ENCODE results near the gene ZNF135.

Gene ZNF135

DNA sequence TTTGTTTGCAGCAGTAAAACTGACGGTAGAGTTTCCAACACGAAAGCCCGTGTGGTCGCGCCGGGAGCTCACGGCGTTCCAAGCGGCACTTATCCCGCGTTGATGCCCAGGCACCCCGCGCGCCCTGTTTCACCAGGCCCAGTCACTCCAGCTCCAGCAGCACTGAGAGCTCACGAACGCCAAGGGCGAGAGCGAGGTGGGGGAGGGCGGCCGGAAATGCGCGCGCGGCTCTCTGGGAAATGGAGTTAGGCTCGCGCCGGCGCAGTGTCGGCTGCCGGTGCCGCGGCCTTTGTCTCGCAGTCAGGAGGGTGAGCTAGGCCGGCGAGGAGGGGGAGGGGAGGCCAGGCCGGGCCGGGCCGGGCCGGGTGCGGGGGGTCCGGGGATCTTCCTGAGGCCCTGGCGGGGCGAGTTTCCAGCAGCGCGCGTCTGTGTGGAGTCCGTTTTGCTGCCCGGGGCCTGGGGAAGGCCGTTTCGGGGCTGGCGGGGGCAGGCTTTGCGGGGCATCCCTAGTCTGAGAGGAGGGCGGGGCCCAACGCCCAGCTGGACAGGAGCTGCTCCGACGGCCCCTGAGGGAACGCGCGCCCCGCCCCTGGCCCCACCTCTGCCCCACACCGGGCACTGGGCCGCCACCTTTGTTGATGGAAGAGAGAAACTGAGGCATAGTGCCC lies at the start of gene ZNF135:
Gene ZNF135, plus strand, starts transcription at position 280 of the 668 bp plus-strand sequence. CDS start 721 bp downstream, outside the sequence.
- DNase-seq, result peak; percentile 2 to 54 (median 10)

DNA sequence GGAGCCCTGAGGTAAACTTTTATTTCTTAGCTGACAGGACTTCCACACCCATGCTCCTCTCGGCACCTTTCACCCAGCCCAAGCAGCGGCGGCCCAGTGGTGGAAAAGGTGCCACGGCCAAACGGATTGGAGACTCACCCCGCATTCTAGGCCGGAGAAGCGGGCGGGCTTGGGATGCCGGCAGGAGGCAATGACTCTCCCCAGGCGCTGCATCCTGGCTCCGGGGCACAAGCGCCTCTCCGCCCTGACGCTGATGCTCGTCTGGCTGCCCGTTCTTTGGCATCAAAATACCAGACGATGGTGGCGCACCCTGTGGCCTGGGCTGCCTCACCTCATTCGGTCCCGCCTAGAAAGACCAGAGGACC lies 49.8 kb upstream of the ZNF135 start:
- no peak for DNase-seq

DNA sequence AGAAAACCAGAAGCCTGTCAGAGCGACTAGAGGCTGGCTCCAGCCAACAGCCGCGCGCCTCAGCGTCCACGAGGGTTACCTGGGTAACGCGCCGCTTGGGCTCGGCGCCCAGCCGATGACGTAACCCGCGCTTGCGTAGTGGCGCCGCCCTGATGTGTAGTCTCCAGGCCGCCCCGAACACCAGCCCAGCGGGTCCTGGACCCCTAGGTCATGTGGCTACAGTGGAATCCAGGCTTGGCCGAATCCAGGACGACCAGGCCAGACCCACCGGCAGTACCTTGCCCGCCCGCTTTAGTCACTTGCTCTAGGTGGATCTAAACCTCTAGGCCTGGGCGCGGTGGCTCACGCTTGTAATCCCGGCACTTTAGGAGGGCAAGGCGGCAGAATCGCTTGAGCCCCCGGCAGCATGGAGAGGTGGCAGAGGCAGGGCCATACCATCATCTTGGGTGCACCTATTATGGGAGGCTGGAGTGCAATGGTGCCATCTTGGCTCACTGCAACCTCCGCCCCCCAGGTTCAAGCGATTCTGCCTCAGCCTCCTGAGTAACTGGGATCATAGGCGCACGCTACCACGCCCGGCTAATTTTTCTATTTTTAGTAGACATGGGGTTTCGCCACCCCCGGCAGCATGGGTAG lies 49.3 kb upstream of the ZNF135 start:
- DNase-seq, result peak; percentile 79 to 89 (median 82)

DNA sequence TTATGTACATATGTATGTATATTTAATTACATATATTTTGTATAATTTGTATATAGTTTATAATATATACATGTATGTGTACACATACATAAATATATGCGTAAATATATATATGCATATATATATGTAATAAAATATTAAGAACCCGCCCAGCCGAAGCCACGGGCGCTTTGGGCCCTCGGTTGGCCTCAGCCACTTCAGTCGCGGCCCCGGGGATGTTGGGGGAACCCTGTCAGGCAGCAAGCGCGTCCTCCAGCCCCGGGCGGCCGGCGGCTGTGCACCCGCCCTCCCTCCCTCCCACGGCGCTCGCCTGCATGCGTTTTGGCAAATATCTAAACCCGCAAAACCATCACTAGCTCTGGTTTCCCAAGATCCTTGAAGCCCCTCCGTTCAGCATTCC lies 48.6 kb upstream of the ZNF135 start:
- DNase-seq, result peak in 1 of 3 experiments; percentile 8

DNA sequence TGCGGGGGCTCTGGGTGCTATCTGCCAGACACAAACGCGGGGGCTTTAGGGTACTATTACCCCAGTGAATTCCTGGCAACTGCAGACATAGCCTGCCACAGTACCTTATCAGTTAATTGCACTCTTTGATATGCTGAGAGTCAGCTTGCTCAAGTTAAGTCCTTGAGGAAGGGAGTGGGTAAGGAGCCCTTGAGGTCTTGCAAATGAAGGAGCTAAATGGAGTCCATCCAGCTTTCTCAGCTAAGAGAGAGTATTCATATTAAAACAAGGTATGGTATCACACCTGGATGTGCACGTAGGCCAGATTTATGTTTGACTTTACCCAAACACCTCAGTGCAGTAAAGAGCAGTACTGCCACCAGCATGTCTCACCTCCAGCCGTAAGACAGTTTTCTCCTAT lies 44.9 kb upstream of the ZNF135 start:
- no peak for DNase-seq

DNA sequence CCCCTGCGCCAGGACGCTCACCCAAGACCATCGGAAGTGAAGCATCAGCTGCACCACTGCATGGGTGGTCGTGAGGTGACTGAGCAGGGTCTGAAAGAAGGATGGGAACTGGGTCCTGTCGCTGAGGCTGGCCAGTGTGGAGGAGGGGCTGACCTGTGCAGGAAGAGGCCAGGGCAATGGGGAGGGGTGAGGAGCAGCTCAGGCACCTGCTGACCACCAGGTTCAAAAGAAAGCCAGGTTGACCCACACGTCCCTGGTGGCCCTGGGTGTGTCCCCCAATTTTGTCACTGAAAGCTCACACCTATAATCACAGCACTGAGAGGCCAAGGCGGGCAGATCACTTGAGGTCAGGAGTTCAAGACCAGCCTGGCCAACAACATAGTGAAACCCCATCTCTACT lies 39.0 kb upstream of the ZNF135 start:
- no peak for DNase-seq

DNA sequence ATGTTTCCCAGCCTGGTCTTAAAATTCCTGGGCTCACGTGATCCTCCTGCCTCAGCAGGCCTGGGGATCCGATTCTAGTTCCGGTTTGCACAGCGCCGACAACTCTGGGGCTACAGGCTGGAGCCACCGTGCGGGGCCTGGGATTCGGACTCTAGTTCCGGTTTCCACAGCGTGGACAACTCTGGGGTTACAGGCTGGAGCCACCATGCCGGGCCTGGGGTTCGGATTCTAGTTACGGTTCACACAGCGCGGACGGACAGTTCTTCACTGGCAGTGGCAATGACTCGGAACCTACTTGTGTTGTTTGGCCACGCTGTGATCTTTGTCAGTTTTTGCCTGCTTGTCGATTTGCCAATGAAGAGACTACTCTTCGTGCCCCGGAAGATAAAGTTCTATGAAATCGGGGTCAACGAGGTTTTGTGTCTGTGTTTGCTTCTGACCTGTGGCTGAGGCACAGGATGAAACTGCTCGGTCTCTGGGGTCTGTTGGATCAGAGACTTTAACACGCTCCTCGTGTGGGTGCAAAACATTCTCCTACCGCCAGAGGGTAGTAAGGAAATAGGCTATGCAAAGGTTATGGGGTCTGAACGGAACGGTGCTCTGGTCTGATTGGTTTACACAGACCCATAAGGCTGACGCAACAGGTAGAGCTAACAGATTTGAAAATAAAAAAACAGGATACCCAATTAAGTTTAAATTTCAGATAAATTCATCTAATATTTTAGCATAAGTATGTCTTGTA lies 37.4 kb upstream of the ZNF135 start:
- peak; percentile 38 to 74 (median 64) for DNase-seq

DNA sequence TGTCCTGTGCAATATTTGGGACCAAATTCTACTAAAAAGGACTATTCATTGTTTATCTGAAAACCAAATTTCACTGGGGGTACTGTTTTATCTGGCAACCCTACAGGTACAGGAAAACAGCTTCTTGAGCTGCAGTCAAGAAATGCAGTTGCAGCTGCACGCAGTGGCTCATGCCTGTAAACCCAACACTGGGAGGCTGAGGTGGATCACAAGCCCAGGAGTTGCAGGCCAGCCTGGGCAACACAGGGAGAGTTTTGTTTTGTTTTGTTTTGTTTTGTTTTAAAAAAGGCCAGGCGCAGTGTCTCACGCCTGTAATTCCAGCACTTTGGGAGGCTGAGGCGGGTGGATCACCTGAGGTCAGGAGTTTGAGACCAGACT lies 36.8 kb upstream of the ZNF135 start:
- no peak for DNase-seq

DNA sequence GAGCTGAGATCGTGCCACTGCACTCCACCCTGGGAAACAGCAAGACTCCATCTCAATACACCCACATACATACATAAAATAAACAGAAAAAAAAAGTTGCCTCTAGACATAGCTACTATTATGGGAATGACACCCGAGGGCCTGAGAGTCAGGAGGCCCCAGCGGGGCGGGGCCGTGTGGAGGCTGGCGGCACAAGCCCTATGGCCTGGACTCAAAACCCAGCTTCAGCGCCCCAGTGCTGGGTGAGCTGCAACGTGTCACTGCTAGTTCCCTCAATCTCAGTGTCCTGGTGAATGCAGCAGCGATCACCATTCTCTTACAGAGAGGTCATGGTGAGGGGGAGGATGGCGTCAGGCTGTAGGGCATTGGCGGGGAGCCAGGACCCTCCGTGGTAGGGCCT lies 34.4 kb upstream of the ZNF135 start:
- no peak for DNase-seq

DNA sequence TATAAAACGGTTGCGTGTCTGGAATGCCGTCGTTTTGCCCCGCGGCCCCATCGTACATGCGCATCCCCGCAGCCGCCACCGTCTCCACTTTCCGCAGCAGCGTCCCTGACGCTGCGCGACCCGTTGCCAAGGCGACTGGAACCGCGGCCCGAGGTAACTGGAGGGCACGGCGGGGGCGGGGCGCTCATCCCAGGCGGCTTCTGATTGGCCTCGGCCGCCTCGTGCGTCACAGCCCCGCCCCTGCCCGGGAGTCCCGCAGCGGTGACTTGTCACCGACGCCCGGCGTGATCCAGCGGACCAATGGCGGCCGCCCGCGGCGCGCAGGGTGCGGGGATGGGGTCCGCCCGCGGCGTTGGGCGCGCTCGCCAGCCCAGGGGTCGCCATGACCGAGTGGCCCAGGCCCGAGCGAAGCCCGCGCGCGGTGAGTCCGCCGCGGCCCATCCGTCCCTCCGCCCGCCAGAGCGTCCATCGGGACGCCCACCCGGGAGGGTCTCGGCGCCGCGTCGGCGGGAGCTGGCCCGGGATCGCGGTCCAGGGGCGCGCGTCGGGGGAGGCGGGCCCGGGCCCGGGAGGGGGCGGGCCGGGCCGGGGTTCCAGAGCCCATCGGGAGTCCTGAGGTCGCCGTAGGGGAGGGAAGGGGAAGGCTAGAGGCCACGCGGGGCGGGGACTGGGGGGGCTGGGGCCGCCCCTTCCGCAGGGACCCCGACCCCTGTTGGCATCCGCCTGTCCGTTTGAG lies 25.2 kb upstream of the ZNF135 start, which contains the start of gene ZSCAN1:
Gene ZSCAN1, plus strand, starts transcription at position 285 of the 736 bp plus-strand sequence. CDS start 3,812 bp downstream, outside the sequence.
- DNase-seq, result peak in 1 of 3 experiments; percentile 70

DNA sequence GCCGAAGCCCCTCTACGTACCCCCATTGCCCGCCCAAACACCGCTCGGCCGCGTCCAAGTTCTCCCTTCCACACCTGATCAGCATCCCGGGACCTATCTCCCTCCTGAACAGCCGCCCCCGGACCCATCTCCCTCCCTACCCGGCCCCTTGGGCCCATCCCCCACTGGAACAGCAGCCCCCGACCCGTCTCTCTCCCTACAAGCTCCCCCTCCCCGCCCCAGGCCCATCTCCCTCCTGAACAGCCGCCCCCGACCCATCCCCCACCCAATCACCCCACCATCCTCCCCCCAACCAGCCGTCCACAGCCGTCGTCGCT lies 24.6 kb upstream of the ZNF135 start:
- no peak for DNase-seq

DNA sequence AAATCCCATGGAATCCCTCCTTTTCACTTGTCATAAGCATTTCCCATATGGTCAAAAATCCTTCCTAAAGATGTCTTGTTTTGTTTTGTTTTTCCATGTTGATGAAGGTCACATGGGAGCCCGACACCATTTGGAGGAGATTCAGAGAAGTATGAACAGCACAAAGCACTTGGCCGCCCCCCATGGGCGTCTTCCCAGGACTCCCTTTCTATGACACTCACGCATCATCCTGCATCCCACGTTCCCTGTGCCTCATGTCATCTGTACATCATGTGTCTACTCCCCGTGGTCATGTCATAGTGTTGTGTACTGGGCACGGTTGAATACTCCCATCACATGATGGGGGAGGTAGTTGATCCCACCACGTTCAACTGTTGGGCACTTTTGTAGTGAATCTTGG lies 23.2 kb upstream of the ZNF135 start:
- no peak for DNase-seq

DNA sequence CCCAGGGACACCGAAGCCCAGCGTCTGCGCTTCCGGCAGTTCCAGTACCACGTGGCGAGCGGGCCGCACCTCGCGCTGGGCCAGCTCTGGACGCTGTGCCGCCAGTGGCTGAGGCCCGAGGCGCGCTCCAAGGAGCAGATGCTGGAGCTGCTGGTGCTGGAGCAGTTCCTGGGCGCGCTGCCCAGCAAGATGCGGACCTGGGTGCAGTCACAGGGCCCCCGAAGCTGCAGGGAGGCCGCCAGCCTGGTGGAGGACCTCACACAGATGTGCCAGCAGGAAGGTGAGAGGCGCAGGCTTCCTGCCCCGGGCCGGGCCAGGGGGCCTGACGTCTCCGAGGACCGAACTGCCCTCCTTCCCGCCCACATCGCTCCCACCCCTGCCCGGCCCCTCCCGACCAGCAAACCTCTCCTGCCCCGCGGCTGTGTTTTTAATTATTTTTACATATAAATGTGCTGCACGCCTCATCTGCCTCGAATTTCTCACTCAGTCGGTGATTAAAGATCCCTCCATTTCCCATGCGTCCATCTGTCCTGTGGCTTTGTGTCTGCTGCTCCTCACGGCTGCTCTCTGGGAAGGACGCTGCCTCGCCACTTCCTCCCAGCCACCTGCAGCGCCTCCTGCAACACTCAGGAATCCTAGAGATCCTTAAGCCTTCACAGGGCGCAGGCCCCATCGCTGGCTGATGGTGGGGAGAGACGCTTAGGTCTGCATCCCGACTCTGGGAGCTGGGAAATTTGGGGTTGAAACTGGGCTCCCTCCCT lies 21.0 kb upstream of the ZNF135 start:
- DNase-seq, result peak in 2 of 3 experiments; percentile 48 to 59

DNA sequence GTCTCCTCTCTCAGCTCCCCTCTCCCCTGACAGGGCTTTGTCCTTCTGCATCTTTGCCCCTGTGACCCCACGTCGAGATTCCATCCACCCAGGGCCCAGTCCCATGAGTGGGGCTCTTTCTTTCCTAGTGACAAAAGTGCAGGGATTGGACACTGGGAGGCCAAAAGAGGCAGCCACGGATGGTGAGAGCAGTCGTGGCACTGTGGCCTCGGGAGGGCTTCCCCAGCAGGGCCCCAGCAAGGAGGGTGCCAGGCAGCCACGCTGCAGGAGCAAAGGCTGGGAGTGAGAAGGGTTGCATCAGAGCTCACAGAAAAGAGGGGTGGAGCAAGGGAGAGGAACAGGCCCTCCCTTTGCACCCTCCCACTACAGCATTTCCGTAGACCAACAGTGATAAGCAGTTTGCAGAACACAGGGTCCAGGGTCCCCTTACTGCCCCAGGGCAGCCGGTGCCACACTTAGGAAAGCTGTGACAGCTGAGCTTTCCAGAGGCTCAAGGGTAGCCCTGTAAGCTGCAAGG lies 20.3 kb upstream of the ZNF135 start:
- peak in 1 of 3 experiments; percentile 0 for DNase-seq

DNA sequence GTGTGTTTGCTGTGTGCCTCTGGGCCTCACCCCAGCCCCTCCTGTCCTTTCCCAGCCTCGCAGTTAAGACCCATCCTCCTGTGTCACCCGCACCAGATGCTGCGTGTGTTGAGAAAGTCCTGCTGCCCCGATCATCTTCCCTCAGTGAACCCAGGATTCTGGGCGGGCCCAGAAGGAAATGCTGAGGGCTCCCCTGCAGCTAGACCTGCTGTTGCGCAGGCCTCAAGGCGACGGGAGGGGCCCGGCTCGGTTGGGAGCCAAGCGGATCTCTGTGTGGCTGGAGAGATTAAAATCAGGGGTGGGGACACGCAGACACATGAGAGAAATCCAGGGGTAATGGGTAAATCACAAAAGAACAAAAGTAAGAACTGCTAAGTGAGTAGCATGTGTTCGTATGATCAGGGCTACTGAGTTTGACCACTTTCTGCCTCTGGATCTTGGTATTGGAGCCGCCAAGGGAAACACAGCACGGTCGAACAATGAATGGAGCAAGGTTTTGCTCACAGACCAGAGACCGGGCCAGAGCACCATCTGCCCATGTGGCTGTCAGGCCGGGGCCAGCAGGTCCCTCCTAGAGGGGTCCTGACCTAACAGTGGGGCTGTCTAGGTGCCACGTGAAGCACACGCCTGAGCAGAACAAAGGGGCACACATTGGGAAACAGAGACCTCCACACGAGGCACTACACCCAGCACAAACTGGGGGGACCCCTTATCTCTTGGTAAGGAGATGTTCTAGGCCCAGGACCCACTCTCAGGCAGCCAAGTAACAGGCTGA lies 18.1 kb upstream of the ZNF135 start:
- DNase-seq, result no peak

DNA sequence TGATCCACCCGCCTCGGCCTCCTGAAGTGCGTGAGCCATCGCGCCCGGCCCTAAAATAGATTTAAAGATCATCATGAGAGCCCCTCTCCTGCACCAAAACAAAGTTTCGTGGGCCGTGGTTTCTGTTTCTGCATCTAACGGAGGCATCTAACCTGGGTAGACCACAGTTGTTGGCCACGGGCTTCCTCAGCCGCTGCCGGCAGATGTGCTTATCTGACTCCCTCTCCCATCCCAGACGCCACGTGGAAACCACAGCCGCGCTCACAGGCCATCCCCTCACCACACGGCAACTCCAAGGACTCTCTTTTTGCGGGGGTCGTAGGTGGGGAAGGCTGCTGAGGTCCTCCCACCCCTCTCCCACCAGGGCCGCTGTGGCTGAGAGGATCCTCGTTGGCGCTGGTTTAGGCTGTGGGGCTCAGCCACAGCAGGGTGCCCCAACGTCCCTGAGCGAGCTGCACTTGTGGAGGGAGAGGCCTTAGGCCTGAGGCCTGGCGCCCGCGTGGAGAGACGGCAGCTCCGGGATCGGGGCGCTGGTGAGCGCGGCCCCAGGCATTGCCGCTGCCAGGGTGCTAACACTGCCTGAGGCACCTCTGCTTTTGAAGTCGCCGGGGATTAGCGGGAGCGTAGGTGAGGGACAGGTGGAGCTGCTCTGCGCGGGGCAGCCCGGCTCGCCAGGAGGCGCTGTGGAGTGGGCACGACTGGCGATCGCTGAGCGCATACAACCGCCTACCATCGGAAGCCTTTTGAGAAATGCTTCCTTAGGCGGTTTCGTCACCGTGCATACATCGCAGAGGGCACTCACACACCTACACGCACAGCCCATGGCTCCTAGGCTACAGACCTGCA lies 16.4 kb upstream of the ZNF135 start:
- no peak for DNase-seq

DNA sequence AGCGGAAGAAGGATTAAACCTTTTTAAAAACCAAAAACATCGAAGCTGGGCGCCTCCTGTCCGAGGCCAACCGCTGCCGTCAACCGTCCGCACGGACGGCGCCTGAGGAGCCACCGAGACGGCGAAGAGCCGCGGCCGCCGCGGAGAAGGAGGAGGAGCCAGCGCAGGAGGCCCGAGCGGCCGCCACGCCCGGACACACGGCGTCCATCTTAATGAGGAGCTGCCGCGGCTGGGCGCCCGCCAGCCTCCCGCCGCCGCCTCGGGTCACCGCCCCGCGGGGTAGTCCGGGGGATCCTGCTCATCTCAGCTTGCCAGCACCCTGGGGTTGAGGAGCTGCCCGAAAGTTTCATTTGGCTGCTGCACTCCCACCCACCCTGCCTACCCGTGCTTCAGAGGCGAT lies 14.7 kb upstream of the ZNF135 start:
- DNase-seq, result no peak

DNA sequence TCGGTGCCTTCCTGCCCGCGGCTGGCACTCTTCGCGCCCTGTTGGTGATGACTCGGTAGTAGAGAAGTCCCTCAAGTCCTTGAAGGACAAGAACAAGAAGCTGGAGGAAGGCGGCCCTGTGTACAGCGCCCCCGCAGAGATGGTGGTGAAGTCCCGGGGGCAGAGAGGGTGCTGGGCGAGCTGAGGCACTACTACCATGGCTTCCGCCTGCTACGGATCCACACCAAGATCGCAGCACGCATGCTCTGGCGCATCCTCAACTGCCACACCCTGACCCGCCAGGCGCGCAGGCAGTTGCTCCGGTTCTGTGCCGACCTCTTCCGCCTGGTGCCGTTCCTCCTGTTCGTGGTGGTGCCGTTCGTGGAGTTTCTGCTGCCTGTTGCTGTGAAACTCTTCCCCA lies 14.2 kb upstream of the ZNF135 start:
- DNase-seq, result no peak

DNA sequence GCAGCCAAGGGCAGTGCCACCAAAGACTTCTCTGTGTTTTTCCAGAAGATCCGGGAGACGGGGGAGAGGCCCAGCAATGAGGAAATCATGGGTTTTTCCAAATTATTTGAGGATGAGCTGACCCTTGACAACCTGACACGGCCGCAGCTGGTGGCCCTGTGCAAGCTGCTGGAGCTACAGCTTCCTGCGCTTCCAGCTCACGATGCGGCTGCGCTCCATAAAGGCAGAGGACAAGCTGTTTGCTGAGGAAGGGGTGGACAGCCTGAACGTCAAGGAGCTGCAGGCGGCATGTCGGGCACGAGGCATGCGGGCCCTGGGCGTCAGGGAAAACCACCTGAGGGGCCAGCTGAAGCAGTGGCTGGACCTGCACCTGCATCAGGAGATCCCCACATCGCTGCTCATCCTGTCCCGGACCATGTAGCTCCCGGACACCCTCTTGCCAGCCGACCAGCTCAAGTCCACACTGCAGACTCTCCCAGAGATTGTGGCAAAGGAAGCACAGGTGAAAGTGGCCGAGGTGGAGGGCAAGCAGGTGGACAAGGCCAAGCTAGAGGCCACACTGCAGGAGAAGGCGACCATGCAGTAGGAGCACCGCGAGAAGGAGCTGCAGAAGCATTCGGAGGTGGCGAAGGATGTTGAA lies 13.6 kb upstream of the ZNF135 start:
- DNase-seq, result no peak

DNA sequence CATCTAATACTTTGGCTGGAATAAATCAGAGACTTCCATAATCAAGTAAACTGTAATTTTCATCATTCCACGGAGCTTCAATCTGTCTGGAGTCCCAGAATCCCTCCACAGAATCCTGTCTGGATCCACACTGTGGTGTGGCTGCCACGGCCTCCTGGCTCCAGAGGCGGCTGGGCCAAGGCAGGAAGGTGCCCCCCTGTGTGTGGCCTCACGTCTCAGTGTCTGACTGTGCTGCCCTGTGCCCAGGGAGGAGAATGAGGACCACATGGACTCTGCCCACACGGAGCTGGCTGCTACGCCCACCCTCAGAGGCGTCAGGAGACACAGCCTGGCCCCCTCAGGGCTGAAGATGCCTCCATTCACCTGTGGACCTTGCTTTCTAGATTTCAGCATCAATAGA lies 12.2 kb upstream of the ZNF135 start:
- no peak for DNase-seq
